ELF-1 (cell line): ENCODE results near the gene VSIG10.
"Not testable (repeated sequence)": the region's sequence is repeated elsewhere in the genome, so short reads cannot be mapped to it uniquely, and the experiment has no call there.

Experiments used
- DNase-seq: peaks from one replicate; pipeline ENCODE4 v3.0.0-alpha.2; 2016; ENCODE audit warnings: low read depth, low spot score

The VSIG10 gene

DNA sequence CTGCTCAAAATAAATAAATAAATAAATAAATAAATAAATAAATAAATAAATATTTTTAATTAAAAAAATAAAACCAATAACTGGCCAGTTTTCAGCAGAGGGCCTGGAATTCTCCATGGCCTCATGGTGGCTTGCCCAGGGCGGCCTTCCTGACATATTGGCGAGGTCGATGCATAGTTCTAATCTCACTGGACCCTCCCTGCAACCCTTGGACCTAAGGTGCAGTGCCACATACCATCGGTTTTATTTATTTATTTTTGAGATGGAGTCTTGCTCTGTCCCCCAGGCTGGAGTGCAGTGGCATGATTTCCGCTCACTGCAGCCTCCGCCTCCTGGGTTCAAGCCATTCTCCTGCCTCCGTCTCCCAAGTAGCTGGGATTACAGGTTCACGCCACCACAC is 3.9 kb upstream of the VSIG10 start:
- DNase-seq, result no peak

- peak; percentile 60 for DNase-seq
These were observed 3.2 kb upstream of the VSIG10 start for GRCh38 chr12:118107011-118107410.

GRCh38 chr12:118103201-118103600 is 610 bp downstream of the VSIG10 start:
- DNase-seq, result no peak

DNA sequence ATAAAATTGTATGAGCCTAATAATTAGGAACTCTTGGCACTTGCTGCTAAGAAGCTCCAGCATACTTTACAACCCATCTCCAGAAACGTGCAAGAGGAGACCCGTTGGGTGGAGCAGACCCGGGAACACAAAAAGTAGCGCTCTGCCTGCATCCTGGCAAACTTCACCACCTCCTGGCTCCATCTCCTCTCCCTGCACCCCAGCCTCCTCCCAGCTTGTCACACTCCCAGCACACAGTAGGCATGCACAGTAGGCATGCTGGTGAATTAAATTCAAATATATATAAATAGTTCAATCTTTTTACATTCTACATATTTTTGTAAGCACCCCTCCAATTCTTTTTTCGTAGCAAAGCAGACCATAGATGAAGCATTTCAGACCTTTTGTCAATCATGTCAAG is 1.2 kb downstream of the VSIG10 start:
- DNase-seq, result no peak

GRCh38 chr12:118102070-118102469 is 1.7 kb downstream of the VSIG10 start:
- DNase-seq, result peak; percentile 71

DNA sequence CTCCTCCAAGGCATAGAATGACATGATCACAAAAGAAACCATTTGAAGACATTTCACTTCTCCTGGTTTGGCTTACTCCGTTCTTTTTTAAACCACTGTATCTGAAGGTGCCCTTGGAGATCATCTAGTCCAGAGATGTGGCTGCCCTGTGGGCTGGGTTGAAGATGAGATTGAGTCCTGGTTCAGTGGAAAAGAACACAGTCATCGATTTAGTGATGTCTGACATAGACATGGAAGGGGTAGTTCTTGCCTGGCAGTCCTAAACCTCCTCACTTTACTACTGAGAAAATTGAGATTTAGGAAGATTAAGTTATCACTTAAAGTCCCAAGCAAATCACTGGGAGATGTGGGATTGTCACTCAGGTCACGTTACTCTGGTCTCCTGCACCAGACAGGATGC is 2.8 kb downstream of the VSIG10 start:
- no peak for DNase-seq

DNA sequence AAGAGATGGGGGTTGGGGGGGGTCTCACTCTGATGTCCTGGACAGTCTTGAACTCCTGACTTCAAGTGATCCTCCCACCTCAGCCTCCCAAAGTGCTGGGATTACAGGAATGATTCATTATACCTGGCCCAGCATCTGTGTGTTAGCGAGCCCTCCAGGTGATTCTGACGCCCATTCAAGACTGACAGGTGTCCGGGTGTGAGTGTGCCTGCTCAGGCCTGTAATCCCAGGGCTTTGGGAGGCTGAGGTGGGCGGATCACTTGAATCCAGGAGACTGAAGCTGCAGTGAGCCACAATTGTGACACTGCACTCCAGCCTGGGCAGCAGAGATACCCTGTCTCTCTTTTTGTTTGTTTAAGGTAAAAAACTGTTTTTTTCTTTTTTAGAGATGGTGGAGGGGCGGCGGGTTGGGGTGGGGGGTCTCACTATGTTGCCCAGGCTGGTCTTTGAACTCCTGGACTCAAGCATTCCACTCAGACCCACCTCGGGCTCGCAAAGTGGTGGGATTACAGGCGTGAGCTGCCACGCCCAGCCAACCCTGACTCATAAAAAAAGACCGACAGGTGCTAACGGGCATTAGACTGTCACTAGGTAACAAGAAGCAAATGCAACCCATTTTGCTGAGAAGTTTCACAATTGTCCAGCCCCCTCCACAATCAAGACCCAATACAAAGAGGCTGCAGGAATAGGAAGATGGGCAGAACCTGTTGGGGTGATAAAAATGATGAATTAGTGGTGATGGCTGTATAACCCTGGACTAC is 4.7 kb downstream of the VSIG10 start:
- no peak for DNase-seq

- DNase-seq, result no peak
These were observed 5.4 kb downstream of the VSIG10 start for GRCh38 chr12:118098401-118098800.

GRCh38 chr12:118094039-118094438 is 9.8 kb downstream of the VSIG10 start:
- no peak for DNase-seq

DNA sequence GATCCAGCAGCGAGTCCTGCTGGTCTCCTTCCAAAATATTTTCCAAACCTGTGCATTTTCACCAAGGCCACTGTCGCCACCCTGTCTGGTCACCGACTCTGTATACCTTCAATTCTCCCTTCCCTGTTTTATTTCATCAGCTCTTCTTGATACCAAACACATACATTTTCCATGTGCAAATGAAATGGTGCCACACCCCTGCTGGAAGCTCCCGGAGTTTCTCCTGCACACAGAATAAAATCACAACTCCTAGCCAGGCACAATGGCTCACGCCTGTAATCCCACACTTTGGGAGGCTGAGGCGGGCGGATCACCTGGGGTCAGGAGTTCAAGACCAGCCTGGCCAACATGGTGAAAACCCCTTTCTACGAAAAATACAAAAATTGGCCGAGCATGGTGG is 14.0 kb downstream of the VSIG10 start:
- DNase-seq, result no peak

DNA sequence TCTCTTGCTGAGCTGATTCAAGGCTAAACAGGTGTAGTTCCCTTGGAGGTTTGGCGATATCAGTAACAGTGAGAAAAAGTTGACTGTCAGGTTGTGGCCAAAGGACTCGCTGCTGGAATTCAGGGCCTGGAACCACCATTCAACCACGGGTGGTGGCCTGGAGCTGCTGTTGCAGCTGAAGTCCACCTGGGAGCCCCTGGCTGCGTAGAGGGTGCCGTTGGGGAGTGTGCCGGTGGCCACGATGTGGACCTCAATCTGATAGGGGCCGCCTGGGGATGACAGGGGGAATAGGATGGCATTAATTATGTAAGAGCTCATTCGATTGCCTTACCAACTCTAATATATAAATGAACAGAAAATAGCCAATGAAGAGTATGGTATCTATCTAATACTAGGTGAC is 21.6 kb downstream of the VSIG10 start:
- no peak for DNase-seq

DNA sequence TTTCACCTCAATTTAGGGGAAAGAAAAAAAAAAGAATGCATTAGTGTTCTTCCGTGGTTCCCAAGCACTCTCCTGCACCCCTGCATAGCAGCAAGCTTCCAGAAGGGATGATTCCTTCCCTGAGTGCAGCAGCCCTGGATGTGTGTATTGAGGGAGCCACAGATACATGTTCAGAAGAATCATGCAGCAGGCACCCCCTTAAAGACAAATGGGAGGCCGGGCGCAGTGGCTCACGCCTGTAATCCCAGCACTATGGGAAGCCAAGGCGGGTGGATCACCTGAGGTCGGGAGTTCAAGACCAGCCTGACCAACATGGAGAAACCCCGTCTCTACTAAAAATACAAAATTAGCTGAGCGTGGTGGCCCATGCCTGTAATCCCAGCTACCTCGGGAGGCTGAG is 22.3 kb downstream of the VSIG10 start:
- not testable (repeated sequence) for DNase-seq

- no peak for DNase-seq
These were observed 30.0 kb downstream of the VSIG10 start for GRCh38 chr12:118073768-118074167.

GRCh38 chr12:118070650-118071049 is 33.2 kb downstream of the VSIG10 start:
- DNase-seq, result no peak

GRCh38 chr12:118068445-118068844 is 35.4 kb downstream of the VSIG10 start:
- DNase-seq, result no peak

- no peak for DNase-seq
These were observed 38.4 kb downstream of the VSIG10 start for GRCh38 chr12:118065380-118065779.

DNA sequence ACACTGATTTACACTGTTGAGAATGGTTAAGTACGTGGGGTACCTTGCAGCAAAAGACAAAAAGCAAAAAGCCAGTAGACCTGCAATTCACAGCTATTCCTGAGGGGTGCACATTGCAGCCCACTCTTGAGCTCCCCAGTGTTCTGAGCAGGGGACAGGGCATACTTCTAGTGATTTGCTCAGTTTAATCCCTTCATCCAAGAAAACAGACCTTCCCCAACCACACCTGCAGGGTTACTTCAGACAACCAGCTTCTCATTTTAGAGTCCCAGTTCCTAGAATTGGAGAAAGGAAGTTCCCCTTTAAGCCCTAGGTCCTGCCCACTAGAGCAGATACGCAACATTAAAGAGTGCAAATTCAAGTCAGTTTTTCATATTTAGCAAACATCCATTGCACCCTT is 39.2 kb downstream of the VSIG10 start:
- DNase-seq, result peak; percentile 10

GRCh38 chr12:118063576-118064391 is 40.0 kb downstream of the VSIG10 start:
- no peak for DNase-seq

DNA sequence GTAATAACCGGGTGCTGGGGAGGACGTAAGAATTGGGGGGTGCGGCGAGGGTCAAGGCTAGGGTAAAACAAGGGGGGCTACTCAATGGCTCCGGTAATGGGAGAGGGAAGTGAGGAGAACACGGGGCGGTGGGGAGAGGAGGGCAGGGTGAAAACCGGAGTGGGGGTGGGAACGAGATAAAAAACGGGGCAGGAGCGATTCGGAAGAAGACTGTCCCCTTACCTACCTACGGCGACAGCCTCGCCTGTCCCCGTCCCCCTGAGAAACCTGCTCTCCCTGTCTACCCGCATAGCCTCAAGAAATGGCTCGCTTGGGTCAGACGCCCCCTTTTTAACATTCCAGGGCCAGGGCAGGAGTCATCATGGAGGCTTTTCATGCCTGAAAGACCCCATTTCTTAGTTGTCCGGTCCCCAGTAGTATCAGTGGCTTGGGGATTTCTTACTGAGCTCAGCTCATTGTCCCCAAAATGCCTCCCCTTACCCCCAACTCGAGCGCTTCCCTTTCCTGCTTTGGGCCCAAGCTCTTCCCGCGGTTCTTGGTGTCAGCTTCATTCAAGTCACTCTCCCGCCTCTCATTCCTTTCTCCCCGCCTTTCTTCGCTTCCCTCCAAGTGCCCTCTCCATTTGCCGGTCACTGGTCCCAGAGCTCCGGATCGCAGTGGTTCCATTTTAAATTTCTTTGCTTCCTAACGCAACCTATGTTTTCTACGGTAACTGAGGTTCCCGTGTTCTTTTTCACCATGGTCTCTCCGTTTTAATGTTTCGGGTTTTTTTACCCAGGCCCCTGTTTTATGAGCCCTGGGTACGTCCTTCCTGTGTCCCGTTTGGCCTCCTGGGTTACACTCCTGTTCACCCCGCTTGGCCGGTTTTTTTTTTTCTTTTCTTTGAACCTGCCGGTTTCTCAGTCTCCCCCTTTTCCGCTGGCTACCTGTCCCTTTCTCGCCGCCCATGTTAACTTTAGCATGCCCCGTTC is 41.7 kb downstream of the VSIG10 start:
- peak; percentile 82 for DNase-seq

- DNase-seq, result peak; percentile 14
These were observed 42.6 kb downstream of the VSIG10 start, which contains the start of gene WSB2 for GRCh38 chr12:118061011-118061872. Gene WSB2, minus strand, starts transcription at chr12:118061179. Its CDS starts 131 bp downstream, at chr12:118061048.
